DND-41 (cell line): ENCODE measurements around the gene TNS3.

Source experiments
- EZH2 ChIP-seq: IDR thresholded peaks from 3 replicates; pipeline ENCODE4 v1.6.1; 2012; ENCODE audit warnings: borderline replicate concordance, low read depth, mild to moderate bottlenecking, moderate library complexity, low read length, inconsistent platforms; ENCODE audit not compliant: severe bottlenecking
- TF ChIP-seq, protein P1 (sequence below): IDR thresholded peaks from 2 replicates; pipeline ENCODE4 v1.5.1; 2012; ENCODE audit warnings: borderline replicate concordance, low read length, moderate library complexity, mild to moderate bottlenecking; ENCODE audit not compliant: poor library complexity, severe bottlenecking; ENCODE audit errors: extremely low read depth

DNA sequence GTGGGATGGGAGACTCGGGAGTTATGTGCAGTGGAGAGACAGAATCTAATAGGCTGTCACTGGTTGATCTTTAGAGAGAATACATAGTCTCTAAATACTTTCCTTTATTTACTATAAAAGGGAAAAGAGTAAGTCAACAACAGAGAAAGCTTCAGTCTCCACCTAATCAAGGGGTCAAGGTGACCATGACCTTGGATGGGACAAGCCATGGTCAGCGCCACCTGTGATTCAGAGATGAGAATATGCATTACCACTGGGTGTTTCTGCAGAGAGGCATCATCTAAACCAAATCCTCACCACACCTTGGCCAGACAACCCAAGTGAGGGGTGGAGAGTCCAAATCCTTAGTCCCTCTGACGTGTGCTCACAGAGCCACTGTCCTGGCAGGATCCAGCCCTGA lies 39.9 kb downstream of the TNS3 start:
- TF ChIP-seq, protein P1, sequence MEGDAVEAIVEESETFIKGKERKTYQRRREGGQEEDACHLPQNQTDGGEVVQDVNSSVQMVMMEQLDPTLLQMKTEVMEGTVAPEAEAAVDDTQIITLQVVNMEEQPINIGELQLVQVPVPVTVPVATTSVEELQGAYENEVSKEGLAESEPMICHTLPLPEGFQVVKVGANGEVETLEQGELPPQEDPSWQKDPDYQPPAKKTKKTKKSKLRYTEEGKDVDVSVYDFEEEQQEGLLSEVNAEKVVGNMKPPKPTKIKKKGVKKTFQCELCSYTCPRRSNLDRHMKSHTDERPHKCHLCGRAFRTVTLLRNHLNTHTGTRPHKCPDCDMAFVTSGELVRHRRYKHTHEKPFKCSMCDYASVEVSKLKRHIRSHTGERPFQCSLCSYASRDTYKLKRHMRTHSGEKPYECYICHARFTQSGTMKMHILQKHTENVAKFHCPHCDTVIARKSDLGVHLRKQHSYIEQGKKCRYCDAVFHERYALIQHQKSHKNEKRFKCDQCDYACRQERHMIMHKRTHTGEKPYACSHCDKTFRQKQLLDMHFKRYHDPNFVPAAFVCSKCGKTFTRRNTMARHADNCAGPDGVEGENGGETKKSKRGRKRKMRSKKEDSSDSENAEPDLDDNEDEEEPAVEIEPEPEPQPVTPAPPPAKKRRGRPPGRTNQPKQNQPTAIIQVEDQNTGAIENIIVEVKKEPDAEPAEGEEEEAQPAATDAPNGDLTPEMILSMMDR = no peak
- TF ChIP-seq EZH2 = no peak
